K562 (cell line): ENCODE measurements around the gene AGMO.

Source experiments
- CTCF ChIP-seq, 3 experiments: IDR thresholded peaks in 2 of 3; conservative IDR thresholded peaks in 1 of 3; 2 replicates each; pipeline ENCODE4 v1.5.1; 2011 to 2012; ENCODE audit warnings: low read length in 3 of 3, mild to moderate bottlenecking in 3 of 3, control low read depth in 2 of 3, improper control_type of control experiment in 1 of 3, inconsistent platforms in 1 of 3, low read depth in 1 of 3, mixed read lengths in 1 of 3, moderate library complexity in 1 of 3; ENCODE audit not compliant: insufficient read depth in 2 of 3
- EGR1 ChIP-seq: fragments of 450-650 bp; conservative IDR thresholded peaks from 2 replicates; pipeline ENCODE4 v1.6.1; 2017; ENCODE audit warnings: mild to moderate bottlenecking
- EZH2 ChIP-seq: IDR thresholded peaks from 2 replicates; pipeline ENCODE4 v1.6.1; 2012; ENCODE audit warnings: low read depth, mild to moderate bottlenecking, inconsistent platforms, low read length, borderline replicate concordance
- HDGF ChIP-seq: fragments of 450-650 bp; IDR thresholded peaks from 2 replicates; pipeline ENCODE4 v1.6.1; 2016
- IFI16 ChIP-seq: fragments of 250-450 bp; sonication (Bioruptor Pico); IDR thresholded peaks from 2 replicates; pipeline ENCODE4 v2.1.2; 2022; ENCODE audit warnings: mild to moderate bottlenecking, inconsistent platforms
- PCBP1 ChIP-seq: fragments of 200-400 bp; formaldehyde crosslinking; IDR thresholded peaks from 2 replicates; pipeline ENCODE4 v1.6.1; 2018; ENCODE audit warnings: mild to moderate bottlenecking, low read depth, low read length; ENCODE audit not compliant: poor library complexity, severe bottlenecking
- RERE ChIP-seq: sonication (generic); formaldehyde crosslinking; IDR thresholded peaks from 2 replicates; pipeline ENCODE4 v1.8.0; 2023; ENCODE audit warnings: missing genetic modification reagents, mild to moderate bottlenecking, borderline replicate concordance

- no peak for TF ChIP-seq EGR1
- no peak for TF ChIP-seq EZH2
- no peak for TF ChIP-seq CTCF (IDR thresholded peaks at IDR 0.05 in 2 of 3, conservative IDR thresholded peaks at IDR 0.05 in 1 of 3; ENCODE audit: insufficient read depth in 2 of 3, low read depth in 1 of 3, low read length in 3 of 3)
- TF ChIP-seq IFI16 (CRISPR knock-in tag): no peak
- TF ChIP-seq HDGF: no peak
- no peak for TF ChIP-seq PCBP1
- TF ChIP-seq RERE (CRISPR knock-in tag): no peak
Observed at GRCh38 chr7:15594461-15594860, 32.6 kb upstream of the AGMO start.
